NCI-H526 treated with DMSO at 0.1 percent for 48 hours (cell line): ENCODE measurements around the gene RREB1.
A peak's percentile ranks its signal among the peaks of the same experiment; 100 is the strongest.
"Not testable (repeated sequence)": the region's sequence is repeated elsewhere in the genome, so short reads cannot be mapped to it uniquely, and the experiment has no call there.

Experiments used
- DNase-seq: peaks from one replicate; lab custom pipeline; 2025; lab: John Stamatoyannopoulos, UW

The RREB1 gene

DNA sequence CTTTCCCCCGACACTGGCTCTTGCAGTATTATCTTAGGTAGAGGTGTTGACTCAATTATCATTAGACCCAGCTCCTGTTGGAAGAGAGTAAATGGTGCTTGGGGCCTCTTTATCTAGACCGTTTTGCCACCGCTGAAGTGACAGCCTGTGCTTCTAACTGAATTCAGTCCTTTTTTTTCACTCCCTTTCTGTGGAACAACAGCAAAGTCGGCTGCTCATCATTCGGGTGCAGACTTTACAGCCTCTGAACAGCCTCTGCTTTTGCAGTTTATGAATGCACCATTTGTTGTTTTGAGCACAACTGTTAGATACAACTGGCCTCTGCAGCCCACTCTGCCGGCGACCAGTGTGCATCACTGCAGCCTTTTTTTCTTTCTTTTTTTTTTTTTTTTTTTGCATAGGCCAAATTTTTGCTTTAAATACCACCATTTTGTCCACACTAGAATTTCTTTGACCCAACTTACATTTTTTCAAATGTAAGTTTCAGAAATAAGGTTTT, 35.8 kb downstream of the RREB1 start:
- peak; percentile 88 for DNase-seq

DNA sequence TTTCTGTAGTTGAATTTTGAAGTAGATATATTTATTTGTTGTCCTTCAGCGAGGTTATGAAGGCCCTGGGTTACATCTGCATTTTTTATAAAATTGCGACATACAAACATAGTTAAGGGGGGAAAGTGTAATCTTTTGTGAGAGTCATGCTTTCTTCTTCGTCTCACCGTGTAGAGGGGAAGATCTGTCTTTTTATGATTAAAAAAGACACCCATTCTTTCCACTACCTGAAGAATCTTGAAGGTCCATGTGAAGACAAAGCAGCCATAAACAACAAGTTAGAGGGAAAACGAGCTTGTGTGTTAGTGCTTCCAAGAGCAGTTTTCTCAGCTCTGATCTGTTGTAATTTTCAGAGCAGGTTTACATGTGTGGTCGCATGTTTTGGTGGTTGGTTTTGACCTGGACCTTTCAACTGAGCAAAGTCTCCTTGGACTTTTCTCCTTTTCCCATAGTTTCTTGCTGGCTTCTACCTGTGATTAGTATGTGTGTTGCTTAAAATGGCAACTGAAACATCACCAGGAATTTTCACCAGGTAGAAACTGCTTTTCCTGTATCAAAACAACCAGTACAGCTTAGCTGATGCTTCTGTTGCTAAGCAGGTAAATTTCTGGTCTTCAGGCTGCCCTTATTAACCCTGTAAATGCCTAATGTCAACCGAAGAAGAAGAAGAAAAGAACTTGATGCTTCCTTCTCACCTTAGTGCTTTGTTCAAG, 37.3 kb downstream of the RREB1 start:
- peak; percentile 86 for DNase-seq

DNA sequence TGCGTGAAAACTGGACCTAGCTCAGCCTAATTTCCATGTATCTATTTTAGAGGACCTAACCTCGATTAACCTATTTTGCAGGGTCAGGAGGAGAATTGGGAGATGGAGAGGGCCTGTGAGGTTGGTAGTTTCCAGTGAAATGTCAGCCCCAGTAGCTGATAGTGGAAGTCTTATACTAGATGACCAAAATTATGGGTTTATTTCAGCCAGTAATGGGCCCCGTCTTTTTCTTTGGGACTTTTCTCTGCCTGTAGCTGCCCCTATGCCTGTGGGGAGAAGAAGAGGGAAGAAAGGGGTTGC, 37.8 kb downstream of the RREB1 start:
- no peak for DNase-seq

DNA sequence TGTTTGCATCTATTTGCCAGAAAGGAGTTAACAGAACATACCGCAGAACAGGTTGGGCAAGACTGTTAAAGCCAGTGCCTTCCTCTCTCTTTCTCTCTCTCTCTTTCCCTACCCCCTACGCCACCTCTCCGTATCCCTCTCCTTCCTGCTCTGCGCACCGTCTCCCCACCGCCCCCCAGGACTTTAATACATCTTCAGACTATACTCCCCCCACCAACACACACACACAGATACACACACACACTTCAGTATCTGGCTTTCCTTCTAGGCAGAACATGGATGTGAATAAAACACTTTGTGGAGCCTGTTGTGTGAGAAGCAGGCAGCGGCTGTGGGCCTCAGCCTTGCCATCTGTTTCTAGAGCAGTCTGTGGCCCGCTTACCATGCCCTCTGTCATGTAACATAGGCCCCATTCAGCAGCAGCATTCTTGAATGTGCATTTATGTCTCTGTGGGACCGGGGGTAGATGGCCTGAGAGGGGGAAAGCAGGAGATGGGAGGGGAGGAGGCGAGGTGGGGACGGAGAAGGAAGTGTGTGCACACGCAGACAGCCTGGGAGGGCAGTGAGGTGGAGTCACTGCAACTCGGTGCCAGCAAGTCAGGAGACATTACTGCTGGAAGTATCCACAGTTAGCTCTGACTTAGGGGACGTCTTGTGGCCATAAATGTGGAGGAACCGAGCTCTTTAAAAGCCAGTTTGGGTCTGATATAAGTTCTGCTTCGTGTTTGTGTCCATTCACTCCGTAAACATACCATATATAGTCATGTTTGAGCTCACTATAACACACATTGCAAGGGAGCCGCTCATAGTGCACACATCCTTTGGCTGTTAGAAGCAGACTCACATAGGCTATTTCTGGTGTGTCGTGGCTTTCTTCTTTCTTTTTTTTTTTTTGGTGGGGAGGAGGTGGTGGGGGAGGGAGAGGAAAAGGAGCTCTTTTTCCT, 38.4 kb downstream of the RREB1 start:
- peak; percentile 88 for DNase-seq

DNA sequence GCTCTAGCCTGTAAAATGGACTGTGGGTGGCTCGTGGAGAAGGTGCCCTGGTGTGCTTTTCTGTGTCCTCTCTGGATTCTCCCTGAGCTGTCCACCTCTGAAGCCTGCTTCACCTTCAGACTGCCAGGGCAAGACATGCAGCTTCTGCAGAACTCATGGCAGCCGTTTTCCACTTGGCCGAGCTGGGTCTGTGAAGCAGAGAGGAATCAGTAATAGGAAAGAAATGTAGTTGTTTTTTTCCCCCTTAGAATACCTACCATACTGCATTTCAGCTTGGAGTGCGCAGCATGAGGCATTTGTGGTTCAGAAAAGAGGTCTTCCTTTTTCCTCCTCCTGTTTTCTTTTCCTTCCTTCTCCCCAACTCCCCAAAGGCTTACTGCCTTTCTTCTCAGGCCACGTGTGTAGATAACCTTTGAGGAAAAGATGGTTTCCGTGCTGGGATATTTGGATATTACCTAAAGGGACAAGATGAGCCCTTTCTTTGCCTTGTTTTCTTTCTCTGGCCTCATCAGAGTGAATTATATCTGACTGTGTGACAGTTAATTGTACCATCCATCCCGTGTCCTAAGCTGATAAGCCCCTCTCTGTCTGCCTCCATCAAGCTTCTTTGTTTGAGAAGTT, 39.4 kb downstream of the RREB1 start:
- DNase-seq: no peak

DNA sequence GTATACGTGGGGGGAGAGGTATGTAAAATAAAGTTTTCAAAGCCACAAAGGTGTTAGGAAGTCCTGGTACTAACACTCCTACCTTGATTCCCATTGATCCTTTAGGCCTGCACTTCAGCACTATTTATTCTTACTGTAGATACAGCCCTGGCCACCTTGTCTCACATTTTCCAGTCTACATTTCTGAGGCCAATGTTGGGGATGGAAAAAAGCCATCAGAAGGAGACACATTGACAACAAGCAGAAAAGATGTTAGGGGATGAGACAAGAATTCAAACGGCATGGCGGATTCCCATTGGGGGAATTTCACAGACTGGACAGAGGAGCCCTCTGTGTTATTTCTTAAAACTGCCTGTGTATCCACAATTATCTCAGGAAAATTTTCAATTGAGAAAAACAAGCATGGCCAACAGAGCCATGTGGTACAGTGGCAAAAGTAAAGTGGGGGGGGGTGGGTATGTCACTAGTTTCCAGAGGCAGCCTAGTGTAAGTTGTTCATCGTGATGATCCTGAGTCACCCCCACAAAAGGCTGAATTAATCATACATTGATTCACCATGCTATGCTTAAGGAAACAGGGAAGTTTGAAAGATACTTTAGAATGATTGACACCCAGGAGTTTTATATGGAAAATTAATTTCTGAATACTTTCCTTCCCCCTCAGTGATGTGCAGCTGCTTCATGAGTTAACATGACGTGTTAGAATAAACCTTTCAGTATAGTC, 40.5 kb downstream of the RREB1 start:
- DNase-seq: no peak

DNA sequence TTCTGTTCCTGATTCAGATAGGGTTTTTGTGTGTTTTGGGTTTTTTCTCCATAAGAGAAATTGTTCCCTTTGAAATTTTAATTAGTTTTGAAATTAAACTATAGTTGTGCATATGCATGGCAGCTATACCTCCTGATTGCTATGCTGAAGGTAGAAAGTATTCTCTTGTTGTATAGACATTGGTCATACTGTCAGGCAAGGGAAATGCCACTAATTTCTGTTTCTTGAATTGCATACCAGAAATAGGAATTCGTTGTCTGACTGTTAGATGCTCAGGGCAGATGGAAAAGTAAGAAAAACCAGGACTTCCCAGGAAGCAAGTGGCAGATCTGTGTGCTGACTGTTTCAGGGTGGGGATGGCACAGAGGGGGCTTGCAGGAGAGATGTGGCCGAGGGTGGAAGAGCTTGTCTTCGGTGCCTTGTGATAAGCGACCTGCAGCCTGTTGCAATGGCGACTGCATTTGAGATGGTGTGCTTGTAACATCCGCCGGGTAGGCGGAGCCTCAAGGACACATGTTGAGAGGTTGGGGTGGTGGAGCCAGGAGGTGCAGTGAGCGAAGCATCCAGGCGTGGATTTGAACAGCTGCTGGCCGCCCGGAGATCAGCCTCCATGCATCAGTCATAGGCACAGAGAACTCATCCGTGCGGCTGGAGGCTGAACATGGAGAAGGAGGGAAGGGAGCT, 42.8 kb downstream of the RREB1 start:
- peak; percentile 39 for DNase-seq

DNA sequence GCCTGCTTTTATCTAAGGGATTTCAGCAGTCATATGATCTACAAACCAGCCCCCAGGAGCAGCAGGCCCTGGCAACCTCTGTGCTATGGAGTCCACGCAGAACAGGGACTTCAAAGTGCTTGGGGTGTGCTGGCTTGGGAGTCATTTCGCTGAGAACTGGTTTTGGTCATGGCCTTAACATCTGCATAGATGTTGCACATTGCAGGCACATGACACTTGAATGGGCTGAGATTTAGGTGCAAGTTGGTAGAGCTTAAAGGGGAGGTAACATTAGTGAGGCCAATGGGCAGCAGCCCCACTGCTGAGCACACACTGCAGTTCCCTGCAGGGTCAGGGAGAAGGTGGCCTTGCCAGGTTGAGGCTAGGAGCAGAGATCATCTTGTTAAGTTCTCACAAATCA, 43.6 kb downstream of the RREB1 start:
- DNase-seq: no peak

DNA sequence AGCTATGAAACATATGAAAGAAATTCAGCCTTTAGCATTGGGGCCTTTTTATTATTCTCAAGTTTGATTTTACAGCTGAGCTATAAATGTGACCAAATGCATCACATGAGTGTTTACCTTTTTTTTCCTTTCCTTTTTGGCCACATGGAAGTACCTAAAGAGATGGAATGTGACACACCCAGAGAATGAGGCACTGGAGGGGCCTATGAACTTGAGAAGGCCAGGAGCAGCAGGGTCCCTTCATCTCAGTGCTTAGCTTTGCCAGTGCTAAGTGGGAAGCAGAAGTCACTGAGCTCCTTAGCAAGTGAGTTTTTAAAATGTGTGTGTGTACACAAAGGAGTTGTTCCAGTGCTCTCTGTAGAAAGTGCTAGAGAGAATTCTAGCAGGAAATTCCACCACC, 44.7 kb downstream of the RREB1 start:
- no peak for DNase-seq

DNA sequence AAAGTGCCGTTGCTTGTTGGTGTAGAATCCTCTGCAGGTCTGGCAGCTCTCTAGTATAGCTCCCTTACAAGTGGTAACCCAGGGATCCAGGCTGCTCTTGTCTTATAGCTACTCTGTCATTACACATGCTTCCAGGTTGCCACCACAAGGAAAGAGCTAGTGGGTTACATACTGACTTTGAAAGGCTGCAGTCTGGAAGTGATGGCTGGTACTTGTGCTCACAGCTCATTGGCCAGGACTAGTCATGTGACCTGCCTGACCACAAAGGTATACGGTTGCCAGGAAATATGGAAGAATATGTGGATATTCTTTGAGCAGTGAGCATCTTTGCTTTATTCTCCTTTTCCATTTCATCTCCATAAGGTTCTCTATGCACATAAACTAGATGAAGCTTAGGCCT, 46.0 kb downstream of the RREB1 start:
- no peak for DNase-seq

DNA sequence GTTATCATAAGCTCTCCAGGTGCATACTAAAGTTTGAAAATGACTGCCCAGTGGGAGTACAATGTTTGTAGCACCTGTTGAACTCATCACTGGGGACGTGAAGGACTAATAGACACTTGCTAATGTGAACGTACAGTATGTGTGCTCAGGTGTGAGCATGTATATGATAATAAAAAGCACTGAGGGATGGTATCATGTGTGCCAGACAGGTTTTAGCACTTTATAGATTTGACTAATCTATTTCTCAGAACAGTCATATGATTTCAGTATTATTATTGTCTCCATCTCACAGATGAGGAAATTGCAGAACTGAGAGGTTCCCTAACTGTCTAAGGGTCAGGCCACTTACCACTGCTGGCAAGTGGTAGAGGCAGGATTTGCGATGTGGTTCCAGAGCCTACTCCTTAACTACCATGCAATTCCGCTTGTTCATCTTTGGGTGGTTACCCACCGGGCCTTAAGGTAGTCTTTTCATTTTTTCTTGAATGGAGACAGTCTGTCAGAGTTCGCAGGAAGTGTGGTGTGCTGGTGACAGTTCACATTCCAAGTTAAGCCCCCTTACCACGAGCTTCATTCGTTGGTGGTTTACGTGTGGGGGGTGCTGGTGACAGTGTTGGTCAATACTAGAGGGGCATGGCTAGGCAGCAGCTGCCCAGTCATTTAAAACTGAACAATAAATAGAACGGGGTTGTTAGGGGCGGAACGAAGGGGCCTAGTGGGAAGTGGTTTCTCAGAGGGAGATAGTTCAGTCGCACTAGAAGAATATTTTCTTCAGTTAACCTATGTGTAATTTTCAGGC, 46.8 kb downstream of the RREB1 start:
- no peak for DNase-seq

DNA sequence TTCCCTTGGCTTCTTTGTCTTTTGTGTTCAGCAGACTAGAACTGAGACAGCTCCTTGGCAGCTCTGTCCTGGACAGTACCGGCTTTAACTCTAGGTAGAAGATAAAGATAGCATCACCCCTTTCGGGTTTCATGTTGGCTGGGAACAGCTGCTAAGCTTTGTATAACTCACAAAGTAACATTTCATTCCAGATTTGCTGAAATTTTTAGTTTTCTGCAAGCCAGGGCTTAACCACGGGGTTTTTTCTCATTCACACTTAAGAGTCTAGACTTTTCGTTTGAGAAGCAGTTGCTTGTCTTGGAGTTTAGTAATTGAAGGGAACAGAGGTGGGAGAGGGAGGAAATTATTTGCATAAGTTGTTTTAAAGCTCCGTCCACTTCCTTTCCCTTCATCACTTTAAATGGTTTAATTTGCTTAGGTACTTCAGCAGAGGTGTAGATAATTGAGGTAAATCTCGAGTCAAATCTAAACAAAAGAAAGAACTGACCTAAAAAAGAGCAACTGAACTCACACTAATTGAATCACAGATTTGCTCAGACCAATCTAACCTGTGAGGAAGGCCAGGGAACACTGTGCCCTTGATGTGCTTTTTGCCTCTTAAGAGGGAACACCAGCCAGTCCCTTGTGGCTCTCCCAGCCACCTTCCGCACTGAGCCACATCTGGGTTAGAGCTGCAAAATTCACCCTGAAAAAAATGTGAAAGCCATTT, 48.3 kb downstream of the RREB1 start:
- DNase-seq: peak; percentile 11

DNA sequence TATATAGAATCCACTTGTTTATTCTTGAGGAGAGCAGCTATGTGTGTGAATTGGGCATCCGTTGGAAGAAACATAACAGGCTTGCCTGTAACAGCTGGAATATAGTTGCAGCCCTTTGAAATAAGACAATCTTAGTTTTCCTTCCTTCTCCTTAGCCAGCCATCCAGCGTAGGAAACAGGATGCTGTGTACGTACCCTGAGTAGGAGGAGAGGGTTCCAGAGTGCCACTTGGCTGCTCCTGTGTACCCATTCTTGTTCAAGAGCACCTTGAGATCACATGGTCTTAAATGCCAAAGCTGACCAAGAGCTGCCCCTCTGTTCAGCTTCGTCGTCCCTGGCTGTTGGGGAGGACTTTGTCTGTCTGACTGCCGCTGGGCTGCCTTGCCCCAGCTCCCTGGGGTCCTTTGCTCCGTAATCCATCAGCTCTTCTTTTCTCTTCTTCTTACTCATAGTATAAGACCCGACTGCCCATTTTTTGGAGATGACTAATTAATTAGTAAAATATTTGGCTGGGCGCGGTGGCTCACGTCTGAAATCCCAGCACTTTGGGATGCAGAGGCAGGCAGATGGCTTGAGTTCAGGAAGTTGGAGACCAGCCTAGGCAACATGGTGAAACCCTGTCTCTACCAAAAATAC, 49.0 kb downstream of the RREB1 start:
- DNase-seq: no peak

DNA sequence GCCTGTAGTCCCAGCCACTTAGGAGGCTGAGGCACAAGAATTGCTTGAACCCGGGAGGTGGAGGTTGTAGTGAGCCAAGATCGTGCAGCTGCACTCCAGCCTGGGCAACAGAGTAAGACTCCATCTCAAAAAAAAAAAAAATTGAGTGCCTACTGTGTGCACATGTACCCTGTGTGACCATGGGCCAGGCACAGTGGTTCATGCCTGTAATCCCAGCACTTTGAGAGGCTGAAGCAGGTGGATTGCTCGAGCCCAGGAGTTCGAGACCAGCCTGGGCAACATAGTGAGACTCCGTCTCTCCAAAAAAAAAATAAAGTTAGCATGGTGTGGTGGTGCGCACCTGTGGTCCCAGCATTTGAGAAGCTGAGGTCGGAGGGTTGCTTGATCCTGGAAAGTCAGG, 49.5 kb downstream of the RREB1 start:
- DNase-seq: not testable (repeated sequence)

DNA sequence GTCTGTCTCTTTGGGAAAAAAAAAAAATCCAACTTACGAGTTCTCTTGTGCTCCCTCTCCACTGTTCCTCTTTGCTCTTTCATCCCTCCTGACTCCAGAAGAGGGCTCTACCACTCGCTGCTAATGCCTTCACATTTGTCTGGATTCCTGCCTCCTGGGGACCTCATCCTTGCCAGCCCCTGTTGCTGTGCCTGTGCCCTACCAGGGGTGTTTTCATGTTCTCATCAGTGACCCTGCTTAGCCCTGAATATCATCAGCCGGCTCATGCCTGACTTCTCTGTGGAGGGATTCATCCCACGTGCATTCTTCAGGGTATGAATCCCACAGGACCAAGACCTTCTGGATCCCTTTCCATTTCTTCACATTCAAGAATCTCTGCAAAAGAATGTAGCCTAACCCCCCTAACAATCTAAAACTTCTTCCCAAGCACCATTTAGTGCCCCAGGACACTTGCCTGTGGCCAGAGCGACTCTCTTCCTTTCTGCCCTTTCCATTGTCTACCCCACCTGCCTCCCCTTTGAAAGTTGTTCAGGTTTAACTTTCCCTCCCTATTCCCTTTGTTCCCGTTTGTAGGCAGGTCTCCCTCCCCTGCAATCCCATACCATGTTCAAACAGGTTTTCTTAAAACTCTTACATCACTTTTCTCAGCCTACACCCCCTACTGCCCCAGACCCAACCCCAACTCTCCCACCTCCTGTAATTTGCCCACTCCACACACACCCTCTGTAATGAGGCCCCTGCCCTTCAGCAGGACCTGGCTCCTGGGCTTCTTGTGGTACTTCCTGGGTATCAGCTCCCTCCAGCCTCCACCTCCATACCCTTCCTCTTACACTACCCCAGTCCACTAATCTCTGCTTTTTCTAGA, 50.2 kb downstream of the RREB1 start:
- DNase-seq: no peak

DNA sequence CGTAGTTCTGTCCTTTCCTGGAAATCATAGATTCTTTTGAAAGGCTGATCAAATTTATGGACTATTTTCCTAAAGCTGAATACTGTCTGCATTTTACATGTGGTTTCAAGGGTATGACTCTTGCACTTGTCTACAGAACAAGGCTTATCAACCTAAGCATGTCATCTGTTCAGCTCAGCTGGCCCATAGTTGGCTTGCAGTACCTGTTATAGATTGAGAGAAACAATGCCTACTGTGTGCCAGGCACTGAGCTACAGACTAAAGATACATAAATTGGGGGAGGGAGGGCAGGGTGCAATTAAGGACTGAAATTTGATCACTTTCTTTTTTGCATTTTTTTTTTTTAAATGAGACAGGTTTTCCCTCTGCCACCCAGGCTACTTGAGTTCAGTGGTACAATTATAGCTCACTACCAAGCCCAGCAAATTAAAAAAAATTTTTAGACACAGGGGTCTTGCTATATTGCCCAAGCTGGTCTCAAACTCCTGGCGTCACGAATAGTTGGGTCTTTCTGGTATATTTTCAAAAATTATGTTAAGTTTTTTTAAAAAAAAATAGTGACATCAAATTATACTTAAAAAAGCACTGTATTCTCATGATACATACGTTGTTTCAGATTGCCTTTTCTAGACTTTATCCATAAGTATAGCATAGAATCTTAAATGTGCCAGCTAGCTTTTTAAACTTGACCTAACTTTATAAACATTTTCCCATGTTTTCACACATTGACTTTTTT, 52.2 kb downstream of the RREB1 start:
- no peak for DNase-seq

DNA sequence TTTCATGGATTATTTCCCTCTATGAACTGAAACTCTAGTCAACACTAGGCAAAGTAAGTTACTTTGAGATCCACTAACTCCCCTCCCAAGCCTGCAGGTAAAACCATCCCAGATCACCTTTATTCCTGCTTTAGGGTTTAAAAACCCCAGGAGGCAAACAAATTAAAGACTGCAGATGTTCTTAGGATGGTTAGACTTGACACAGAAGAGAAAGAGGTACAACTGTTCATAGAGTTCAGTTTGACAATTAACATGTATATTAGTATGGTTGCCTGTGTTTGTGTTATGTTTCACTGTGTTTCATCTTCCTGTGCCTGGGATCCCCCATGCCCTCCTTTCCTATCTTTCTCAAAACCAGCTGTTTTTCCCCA, 53.5 kb downstream of the RREB1 start:
- no peak for DNase-seq

DNA sequence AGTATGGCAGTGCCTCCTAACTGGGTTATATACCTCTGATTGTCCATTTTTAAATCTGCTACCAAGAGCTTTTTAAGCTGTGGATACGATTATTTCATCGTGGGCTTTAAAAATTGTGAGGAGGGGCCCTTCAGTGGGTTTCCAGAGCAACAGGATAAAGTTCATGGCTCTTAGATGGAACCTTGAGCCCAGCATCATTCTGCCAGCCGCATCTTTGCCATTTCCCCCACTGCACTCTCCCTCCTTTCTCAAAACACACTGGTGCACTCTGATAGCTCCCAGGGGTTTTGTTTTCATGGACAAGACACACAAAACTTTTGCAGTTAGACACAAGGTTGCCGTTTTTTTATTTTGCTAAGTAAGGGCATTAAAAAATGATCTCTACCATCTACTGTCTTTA, 54.1 kb downstream of the RREB1 start:
- DNase-seq: no peak
